ENCODE results near the gene CTNNA2. TPM values are rescaled to one million over a fixed set of nuclear protein-coding genes. Genes with fewer than 3 reads are reported as not detected.
A peak's percentile ranks its signal among the peaks of the same experiment; 100 is the strongest.

The CTNNA2 gene
- total RNA-seq, 1 donor from 2014 or later = 2.9 TPM

DNA sequence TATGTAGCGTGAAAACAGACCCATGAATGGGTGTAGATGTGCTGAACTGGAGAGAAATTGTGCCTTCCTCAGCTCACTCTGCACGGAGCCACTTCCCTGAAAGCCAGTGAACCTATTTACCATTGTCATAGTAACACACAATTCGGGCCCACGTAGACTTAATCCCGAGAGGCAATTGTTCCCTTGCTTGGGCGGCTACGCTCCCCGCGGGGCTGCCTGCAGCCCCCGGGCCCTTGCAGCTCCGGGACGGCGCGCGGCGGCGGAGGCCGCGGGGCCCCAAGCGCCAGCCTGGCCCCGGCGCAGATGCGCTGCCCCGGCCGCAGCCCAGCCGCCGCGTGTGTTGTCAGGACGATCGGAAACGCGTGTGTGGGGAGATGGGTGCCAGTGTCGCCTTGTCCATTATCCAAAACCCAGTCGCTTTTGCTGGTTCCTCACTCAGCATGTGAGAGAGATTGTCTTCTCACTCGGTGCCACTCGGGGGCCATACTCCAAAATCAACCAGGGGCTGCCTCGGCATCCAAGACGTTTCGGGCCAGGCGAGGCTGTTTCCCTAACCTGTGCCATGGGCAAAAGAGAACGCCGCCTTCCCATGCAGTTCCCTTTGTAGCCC is 809.6 kb downstream of the CTNNA2 start:
- Mint-ChIP-seq H3K4me3 (no peak overlapping the region), H3K27ac (ENCODE audit: unreplicated experiment) (no peak overlapping the region), H3K27me3 (ENCODE audit: low read depth) (peaks cover 18% of the 10 kb centered on the region), H3K9me3 (no peaks in the 10 kb centered on the region), H3K4me1 (peaks cover 4% of the 10 kb centered on the region), H3K36me3 (ENCODE audit: low read depth) (no peaks in the 10 kb centered on the region)
- TF ChIP-seq, protein P1, sequence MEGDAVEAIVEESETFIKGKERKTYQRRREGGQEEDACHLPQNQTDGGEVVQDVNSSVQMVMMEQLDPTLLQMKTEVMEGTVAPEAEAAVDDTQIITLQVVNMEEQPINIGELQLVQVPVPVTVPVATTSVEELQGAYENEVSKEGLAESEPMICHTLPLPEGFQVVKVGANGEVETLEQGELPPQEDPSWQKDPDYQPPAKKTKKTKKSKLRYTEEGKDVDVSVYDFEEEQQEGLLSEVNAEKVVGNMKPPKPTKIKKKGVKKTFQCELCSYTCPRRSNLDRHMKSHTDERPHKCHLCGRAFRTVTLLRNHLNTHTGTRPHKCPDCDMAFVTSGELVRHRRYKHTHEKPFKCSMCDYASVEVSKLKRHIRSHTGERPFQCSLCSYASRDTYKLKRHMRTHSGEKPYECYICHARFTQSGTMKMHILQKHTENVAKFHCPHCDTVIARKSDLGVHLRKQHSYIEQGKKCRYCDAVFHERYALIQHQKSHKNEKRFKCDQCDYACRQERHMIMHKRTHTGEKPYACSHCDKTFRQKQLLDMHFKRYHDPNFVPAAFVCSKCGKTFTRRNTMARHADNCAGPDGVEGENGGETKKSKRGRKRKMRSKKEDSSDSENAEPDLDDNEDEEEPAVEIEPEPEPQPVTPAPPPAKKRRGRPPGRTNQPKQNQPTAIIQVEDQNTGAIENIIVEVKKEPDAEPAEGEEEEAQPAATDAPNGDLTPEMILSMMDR (conservative IDR thresholded peaks at IDR 0.05) = no peak
- DNase-seq (ENCODE audit: low read depth, low spot score) = no peak

DNA sequence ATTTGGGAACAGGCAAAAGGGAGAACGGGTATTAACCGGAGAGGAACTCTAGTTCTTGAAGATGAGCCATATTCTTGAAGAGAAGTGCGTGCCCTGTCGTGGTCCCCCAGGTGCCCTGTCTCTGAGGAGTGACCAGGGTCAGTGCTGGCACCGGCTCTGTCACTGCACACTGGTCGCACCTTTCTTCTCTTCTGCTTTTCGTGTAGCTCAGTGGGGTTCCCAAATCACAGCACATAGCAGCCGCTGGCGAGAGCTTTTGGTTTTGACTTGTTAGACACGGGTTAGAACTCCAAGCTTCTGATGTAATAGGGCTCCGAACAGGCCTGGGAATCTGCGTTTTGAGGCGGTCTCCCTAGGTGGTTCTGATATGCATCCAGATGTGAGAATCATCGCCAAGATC is 810.1 kb downstream of the CTNNA2 start:
- Mint-ChIP-seq H3K4me1 (peaks cover 4% of the 10 kb centered on the region), H3K27me3 (ENCODE audit: low read depth) (peaks cover 16% of the 10 kb centered on the region), H3K9me3 (no peaks in the 10 kb centered on the region), H3K4me3 (no peak overlapping the region), H3K27ac (ENCODE audit: unreplicated experiment) (no peak overlapping the region), H3K36me3 (ENCODE audit: low read depth) (no peaks in the 10 kb centered on the region)
- TF ChIP-seq, protein P1 (conservative IDR thresholded peaks at IDR 0.05) = no peak
- DNase-seq (ENCODE audit: low read depth, low spot score) = no peak

- Mint-ChIP-seq H3K27ac (ENCODE audit: unreplicated experiment) (no peak overlapping the region), H3K36me3 (ENCODE audit: low read depth) (no peaks in the 10 kb centered on the region), H3K4me1 (peaks cover 4% of the 10 kb centered on the region), H3K9me3 (no peaks in the 10 kb centered on the region), H3K4me3 (no peak overlapping the region), H3K27me3 (ENCODE audit: low read depth) (peaks cover 15% of the 10 kb centered on the region)
- no peak for DNase-seq (ENCODE audit: low read depth, low spot score)
- TF ChIP-seq, protein P1 (conservative IDR thresholded peaks at IDR 0.05) = peak; percentile 25
These were observed 810.8 kb downstream of the CTNNA2 start for GRCh38 chr2:80323610-80324009.

GRCh38 chr2:80324525-80324924 is 811.7 kb downstream of the CTNNA2 start:
- TF ChIP-seq, protein P1 (conservative IDR thresholded peaks at IDR 0.05) = no peak
- Mint-ChIP-seq H3K4me1 (peaks cover 4% of the 10 kb centered on the region), H3K9me3 (no peaks in the 10 kb centered on the region), H3K27ac (ENCODE audit: unreplicated experiment) (no peak overlapping the region), H3K36me3 (ENCODE audit: low read depth) (no peaks in the 10 kb centered on the region), H3K4me3 (no peak overlapping the region), H3K27me3 (ENCODE audit: low read depth) (peaks cover 15% of the 10 kb centered on the region)
- DNase-seq (ENCODE audit: low read depth, low spot score) = no peak

DNA sequence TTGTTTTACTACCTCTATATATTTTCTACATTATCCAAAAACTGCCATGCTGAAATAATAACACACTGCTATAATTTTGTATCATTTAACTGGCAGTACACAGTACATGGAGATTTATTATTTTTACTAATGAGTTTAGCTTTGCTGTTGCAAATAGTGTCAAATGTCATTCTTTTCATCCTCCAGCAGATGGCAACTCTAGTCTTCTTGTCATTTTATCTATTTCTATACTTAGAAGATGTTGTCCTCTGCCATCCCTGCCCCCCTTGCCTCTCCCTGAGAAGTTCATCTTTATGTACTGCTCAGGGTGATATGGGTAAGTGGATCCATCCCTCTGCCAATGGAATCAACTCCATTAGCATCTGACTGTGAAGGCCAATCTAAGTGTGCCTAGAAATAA is 813.4 kb downstream of the CTNNA2 start:
- no peaks in the 10 kb centered on the region for H3K36me3 Mint-ChIP-seq (ENCODE audit: low read depth)
- no peak overlapping the region for H3K4me3 Mint-ChIP-seq
- no peak for DNase-seq (ENCODE audit: low read depth, low spot score)
- no peaks in the 10 kb centered on the region for H3K9me3 Mint-ChIP-seq
- H3K27me3 Mint-ChIP-seq (ENCODE audit: low read depth) = peaks cover 11% of the 10 kb centered on the region
- H3K27ac Mint-ChIP-seq (ENCODE audit: unreplicated experiment) = no peak overlapping the region
- TF ChIP-seq, protein P1 (conservative IDR thresholded peaks at IDR 0.05) = peak; percentile 66
- H3K4me1 Mint-ChIP-seq = peaks cover 4% of the 10 kb centered on the region
